ENCODE data around the gene SLIT3.
A peak's percentile ranks its signal among the peaks of the same experiment; 100 is the strongest.
"Not testable (repeated sequence)": the region's sequence is repeated elsewhere in the genome, so short reads cannot be mapped to it uniquely, and the experiment has no call there.

SLIT3 gene

GRCh38 chr5:169213479-169213878 is 87.5 kb downstream of the SLIT3 start:
- Histone ChIP-seq H3K4me3 (ENCODE audit: low read depth, low read length) (no peak overlapping the region), H3K36me3 (ENCODE audit: control insufficient read depth in 2 of 2, insufficient read depth in 1 of 2, low read length in 2 of 2) (no peaks in the 10 kb centered on the region), H3K27ac (ENCODE audit: extremely low read depth, low read depth, low read length) (no peak overlapping the region), H3K4me1 (ENCODE audit: control insufficient read depth, insufficient read depth, low read length) (peaks cover 9% of the 10 kb centered on the region), H3K9me3 (ENCODE audit: control insufficient read depth, insufficient read depth, low read depth, low read length) (no peaks in the 10 kb centered on the region)
- TF ChIP-seq, protein P1, sequence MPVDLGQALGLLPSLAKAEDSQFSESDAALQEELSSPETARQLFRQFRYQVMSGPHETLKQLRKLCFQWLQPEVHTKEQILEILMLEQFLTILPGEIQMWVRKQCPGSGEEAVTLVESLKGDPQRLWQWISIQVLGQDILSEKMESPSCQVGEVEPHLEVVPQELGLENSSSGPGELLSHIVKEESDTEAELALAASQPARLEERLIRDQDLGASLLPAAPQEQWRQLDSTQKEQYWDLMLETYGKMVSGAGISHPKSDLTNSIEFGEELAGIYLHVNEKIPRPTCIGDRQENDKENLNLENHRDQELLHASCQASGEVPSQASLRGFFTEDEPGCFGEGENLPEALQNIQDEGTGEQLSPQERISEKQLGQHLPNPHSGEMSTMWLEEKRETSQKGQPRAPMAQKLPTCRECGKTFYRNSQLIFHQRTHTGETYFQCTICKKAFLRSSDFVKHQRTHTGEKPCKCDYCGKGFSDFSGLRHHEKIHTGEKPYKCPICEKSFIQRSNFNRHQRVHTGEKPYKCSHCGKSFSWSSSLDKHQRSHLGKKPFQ (tag by site-specific recombination; IDR thresholded peaks at IDR 0.05), result no peak
- TF ChIP-seq ZNF558 (tag by site-specific recombination; IDR thresholded peaks at IDR 0.05) (no peak), ZNF670 (tag by site-specific recombination; IDR thresholded peaks at IDR 0.05; ENCODE audit: low read depth) (no peak), TRIM28 (IDR thresholded peaks at IDR 0.05; ENCODE audit: borderline replicate concordance, low read length) (no peak), PATZ1 (tag by site-specific recombination; IDR thresholded peaks at IDR 0.05) (no peak), WT1 (tag by site-specific recombination; IDR thresholded peaks at IDR 0.05) (no peak), ZNF785 (tag by site-specific recombination; IDR thresholded peaks at IDR 0.05) (no peak), ZNF19 (tag by site-specific recombination; IDR thresholded peaks at IDR 0.05; ENCODE audit: low read depth) (no peak)
- POLR2A ChIA-PET, result no interaction called here
- CTCF ChIA-PET, result interaction anchor here (0.7 kb wide), 1 partner anchor 11 kb away, joined by 6 read pairs; no protein-coding TSS in a partner anchor

DNA sequence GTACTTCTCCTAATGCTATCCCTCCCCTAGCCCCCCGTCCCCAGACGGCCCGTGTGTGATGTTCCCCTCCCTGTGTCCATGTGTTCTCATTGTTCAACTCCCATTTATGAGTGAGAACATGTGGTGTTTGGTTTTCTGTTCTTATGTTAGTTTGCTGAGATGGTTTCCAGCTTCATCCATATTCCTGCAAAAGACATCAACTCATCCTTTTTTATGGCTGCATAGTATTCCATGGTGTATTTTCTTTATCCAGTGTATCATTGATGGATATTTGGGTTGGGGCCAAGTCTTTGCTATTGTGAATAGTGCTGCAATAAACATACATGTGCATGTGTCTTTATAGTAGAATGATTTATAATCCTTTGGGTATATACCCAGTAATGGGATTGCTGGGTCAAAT is 89.2 kb downstream of the SLIT3 start:
- H3K36me3 ChIP-seq (ENCODE audit: control insufficient read depth in 2 of 2, insufficient read depth in 1 of 2, low read length in 2 of 2); CTCF ChIA-PET; H3K9me3 ChIP-seq (ENCODE audit: control insufficient read depth, insufficient read depth, low read depth, low read length); H3K4me3 ChIP-seq (ENCODE audit: low read depth, low read length); H3K4me1 ChIP-seq (ENCODE audit: control insufficient read depth, insufficient read depth, low read length); POLR2A ChIA-PET; H3K27ac ChIP-seq (ENCODE audit: extremely low read depth, low read depth, low read length): not testable (repeated sequence)
- TF ChIP-seq ZNF580 (tag by site-specific recombination; IDR thresholded peaks at IDR 0.05) (peak; percentile 76), ZNF146 (tag by site-specific recombination; IDR thresholded peaks at IDR 0.05) (peak; percentile 93)

GRCh38 chr5:169204788-169205400 is 96.0 kb downstream of the SLIT3 start:
- Histone ChIP-seq H3K36me3 (ENCODE audit: control insufficient read depth in 2 of 2, insufficient read depth in 1 of 2, low read length in 2 of 2) (no peaks in the 10 kb centered on the region), H3K27ac (ENCODE audit: extremely low read depth, low read depth, low read length) (no peak overlapping the region), H3K4me3 (ENCODE audit: low read depth, low read length) (no peak overlapping the region), H3K4me1 (ENCODE audit: control insufficient read depth, insufficient read depth, low read length) (no peaks in the 10 kb centered on the region), H3K9me3 (ENCODE audit: control insufficient read depth, insufficient read depth, low read depth, low read length) (no peaks in the 10 kb centered on the region; the same call in 1 of the 2 replicates)
- ChIA-PET CTCF (no interaction called here), POLR2A (no interaction called here)
- TF ChIP-seq ATF2 (tag by site-specific recombination; IDR thresholded peaks at IDR 0.05; ENCODE audit: low read depth) (no peak), ZNF292 (tag by site-specific recombination; IDR thresholded peaks at IDR 0.05; ENCODE audit: borderline replicate concordance, low read depth) (no peak), ZNF670 (tag by site-specific recombination; IDR thresholded peaks at IDR 0.05; ENCODE audit: low read depth) (no peak), ZNF37A (tag by site-specific recombination; IDR thresholded peaks at IDR 0.05) (no peak), ZBTB11 (tag by site-specific recombination; conservative IDR thresholded peaks at IDR 0.05; ENCODE audit: low read depth) (no peak), ZNF341 (tag by site-specific recombination; IDR thresholded peaks at IDR 0.05; ENCODE audit: low read depth) (no peak), ZNF174 (tag by site-specific recombination; IDR thresholded peaks at IDR 0.05) (no peak), SETDB1 (IDR thresholded peaks at IDR 0.05; ENCODE audit: insufficient read length, low read length) (no peak)
- TF ChIP-seq, protein P2, sequence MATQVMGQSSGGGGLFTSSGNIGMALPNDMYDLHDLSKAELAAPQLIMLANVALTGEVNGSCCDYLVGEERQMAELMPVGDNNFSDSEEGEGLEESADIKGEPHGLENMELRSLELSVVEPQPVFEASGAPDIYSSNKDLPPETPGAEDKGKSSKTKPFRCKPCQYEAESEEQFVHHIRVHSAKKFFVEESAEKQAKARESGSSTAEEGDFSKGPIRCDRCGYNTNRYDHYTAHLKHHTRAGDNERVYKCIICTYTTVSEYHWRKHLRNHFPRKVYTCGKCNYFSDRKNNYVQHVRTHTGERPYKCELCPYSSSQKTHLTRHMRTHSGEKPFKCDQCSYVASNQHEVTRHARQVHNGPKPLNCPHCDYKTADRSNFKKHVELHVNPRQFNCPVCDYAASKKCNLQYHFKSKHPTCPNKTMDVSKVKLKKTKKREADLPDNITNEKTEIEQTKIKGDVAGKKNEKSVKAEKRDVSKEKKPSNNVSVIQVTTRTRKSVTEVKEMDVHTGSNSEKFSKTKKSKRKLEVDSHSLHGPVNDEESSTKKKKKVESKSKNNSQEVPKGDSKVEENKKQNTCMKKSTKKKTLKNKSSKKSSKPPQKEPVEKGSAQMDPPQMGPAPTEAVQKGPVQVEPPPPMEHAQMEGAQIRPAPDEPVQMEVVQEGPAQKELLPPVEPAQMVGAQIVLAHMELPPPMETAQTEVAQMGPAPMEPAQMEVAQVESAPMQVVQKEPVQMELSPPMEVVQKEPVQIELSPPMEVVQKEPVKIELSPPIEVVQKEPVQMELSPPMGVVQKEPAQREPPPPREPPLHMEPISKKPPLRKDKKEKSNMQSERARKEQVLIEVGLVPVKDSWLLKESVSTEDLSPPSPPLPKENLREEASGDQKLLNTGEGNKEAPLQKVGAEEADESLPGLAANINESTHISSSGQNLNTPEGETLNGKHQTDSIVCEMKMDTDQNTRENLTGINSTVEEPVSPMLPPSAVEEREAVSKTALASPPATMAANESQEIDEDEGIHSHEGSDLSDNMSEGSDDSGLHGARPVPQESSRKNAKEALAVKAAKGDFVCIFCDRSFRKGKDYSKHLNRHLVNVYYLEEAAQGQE (tag by site-specific recombination; IDR thresholded peaks at IDR 0.05), result no peak
